LNCaP clone FGC (cell line): ENCODE results near the gene CD58.

Experiments used
- DNase-seq: peaks from one replicate; pipeline ENCODE4 v3.0.0-alpha.2; 2011; ENCODE audit warnings: low read depth
- H3K4me3 ChIP-seq: 2 replicates; pipeline ENCODE4 v1.5.1; 2011; ENCODE audit warnings: mild to moderate bottlenecking, low read depth, low read length, control low read depth
- TF ChIP-seq, protein P1 (sequence below): IDR thresholded peaks from 2 replicates; pipeline ENCODE4 v1.5.1; 2012; ENCODE audit warnings: mild to moderate bottlenecking; ENCODE audit not compliant: control insufficient read depth, insufficient read depth; ENCODE audit errors: extremely low read depth

The CD58 gene

DNA sequence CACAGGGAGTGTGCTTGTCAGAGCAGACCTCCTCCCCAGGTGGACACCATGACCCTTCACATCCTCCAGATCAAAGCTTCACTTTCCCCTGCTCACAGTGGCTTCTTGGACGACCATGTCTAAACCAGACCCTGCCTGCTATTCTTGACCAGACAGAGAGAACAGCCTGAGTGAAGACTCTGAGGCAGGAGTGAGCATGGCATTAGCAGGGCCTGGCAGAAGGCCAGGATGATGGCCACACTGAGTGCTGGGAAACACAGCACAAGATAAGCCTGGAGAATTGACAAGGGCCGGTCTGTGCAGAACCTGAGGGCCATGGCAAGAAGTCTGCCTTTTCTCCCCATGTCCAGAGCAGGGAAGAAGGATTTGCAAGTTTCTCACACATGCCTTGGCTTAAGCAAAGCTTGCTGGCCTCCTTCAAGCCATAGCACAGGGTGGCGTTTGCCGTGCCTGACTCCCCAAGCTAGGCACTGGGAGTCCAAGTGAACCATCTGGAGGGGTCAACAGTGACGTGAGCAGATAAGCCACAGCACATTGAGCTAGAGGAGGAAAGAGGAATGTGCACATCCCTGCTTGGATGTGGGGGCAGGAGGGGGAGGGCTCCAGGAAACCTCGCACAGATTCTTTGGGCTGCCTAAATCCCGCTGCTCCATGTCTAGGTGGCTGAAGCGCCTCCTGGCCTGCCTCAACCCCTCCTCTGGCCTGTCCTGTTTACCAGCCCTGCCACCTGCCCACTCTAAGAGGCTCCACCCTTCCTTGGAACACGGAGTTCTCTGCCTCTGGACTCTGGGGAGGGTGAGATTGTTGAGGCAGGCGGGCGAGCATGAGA is 87.1 kb downstream of the CD58 start:
- no peak for DNase-seq
- no peak overlapping the region for H3K4me3 ChIP-seq
- TF ChIP-seq, protein P1, sequence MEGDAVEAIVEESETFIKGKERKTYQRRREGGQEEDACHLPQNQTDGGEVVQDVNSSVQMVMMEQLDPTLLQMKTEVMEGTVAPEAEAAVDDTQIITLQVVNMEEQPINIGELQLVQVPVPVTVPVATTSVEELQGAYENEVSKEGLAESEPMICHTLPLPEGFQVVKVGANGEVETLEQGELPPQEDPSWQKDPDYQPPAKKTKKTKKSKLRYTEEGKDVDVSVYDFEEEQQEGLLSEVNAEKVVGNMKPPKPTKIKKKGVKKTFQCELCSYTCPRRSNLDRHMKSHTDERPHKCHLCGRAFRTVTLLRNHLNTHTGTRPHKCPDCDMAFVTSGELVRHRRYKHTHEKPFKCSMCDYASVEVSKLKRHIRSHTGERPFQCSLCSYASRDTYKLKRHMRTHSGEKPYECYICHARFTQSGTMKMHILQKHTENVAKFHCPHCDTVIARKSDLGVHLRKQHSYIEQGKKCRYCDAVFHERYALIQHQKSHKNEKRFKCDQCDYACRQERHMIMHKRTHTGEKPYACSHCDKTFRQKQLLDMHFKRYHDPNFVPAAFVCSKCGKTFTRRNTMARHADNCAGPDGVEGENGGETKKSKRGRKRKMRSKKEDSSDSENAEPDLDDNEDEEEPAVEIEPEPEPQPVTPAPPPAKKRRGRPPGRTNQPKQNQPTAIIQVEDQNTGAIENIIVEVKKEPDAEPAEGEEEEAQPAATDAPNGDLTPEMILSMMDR: no peak

DNA sequence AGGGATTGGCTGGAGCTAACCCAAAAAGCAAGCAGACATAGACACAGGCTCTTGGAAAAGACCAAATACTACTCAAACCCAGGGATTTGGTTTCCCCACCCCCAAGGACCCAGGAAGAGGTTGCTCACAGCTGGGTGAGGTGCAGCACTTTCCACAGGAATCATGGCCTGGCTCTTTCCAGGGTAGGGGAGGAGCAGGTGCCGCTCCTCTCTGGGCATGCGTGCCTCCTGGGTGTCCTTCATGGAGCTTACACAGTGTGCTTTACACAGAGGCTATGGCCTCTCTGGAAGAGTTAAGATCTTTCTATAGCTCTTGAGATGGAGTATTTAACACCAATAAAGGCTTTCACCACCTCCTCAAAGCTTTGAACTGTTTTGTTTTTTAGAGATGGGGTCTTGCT is 88.3 kb downstream of the CD58 start:
- no peak for DNase-seq
- TF ChIP-seq, protein P1: no peak
- H3K4me3 ChIP-seq: no peak overlapping the region

DNA sequence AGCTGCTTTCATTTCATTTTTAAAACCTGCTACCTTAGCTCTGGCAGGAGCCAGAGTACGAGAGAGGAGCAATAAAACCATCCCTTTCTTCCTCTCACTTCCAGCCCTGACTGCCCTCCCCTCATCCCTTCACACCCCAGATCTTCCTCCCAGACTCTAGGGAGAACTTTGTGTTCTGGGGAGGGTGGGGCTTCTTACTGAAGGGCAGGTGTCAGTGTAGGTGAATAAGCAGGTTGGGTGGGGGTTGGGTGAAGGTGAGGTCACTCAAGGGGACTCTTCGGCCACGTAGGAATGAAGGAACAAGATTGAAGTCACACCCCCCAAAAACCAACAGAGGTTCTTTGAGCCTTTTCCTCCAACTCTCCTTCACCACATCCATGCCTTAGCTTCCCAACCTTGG is 88.9 kb downstream of the CD58 start:
- TF ChIP-seq, protein P1: no peak
- no peak overlapping the region for H3K4me3 ChIP-seq
- no peak for DNase-seq

DNA sequence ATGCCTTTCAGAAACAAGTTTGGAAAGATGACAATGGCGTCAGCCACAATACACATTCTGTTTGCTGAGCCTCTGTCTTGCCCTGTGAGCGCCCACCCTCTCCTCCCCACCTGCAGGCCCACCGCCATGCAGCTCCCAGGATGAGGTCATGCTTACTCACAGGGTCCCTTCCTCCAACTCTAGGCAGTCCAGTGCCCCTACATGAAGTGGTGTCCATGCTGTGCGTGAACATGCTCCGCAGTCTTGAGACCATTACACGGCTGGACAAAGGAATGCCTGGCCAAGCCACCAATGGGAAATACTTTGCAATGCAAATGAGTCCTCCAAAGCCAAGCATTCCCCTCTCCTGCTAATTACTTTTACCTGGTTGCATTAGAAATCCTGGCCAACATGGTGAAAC is 92.2 kb downstream of the CD58 start:
- TF ChIP-seq, protein P1: no peak
- H3K4me3 ChIP-seq: no peak overlapping the region
- no peak for DNase-seq

DNA sequence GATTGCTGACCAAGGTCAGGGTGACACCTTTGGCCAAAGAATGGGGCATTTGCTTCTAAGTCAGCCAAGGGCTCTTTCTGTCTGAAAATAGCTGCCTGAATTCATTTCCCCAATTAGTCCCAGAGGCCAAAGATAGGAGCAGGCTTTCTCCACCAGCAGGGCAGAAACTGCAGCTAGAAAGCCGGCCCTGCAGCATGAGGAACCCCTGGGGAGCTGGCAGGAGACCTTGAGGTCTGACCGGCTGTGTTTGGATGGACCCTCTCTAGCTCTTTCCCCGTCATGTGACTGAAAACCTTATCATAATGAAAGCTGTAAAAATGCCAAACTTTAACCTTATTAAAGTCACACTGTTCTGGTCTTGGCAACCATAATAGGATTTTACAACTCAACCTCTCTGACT is 93.4 kb downstream of the CD58 start:
- H3K4me3 ChIP-seq: no peak overlapping the region
- TF ChIP-seq, protein P1: no peak
- DNase-seq: no peak

DNA sequence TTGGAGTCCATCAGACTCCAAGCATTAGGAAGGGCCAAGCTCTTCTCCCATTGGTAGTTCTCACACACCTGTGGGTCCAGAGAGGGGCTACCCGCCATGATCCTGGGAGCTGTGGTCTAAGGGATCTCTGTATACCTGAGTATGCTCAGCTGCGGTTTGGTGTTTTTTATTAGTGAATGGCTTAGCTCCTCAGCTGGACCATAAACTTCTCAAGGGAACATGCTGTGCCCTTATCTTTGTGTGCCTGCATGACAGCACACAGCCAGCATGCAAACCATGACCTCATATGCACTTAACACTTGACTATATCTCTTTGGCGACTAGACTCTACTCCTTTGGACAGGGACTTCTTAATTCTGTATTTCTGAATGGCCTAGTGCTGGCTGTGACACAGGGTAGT is 94.5 kb downstream of the CD58 start:
- no peak overlapping the region for H3K4me3 ChIP-seq
- TF ChIP-seq, protein P1: no peak
- DNase-seq: peak; percentile 94

DNA sequence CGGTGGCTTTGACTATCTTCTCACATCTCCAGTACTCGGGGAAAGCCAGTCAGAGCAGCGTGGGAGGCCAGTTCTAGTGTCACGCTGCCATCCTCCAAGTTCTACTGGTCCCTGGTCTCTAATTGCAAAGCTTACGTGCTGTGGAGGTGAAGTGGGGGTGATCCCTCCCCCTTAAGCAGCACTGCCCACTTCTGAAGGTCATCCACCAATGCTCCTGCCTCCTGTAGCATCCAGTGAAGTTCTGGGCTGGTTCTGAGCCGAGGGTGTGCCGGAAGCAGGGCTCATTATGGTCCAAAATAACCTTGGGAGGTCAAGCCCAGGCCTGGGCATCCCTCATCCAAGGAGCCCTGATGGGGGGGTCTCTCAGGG is 95.0 kb downstream of the CD58 start:
- no peak for DNase-seq
- TF ChIP-seq, protein P1: no peak
- no peak overlapping the region for H3K4me3 ChIP-seq
